Measurements from ENCODE around the gene ZNF746. TPM values are rescaled to one million over a fixed set of nuclear protein-coding genes. Genes with fewer than 3 reads are reported as not detected.

Gene ZNF746
- total RNA-seq, 4 donors from 2014 or later = 12.4 to 17.4 (median 15.7) TPM

- Histone ChIP-seq H3K27ac (no peak overlapping the region), H3K4me1 (peaks cover 0 to 4% of the 10 kb centered on the region in 2 donors), H3K9me3 (no peaks in the 10 kb centered on the region), H3K36me3 (peaks cover 0 to 9% of the 10 kb centered on the region in 2 donors), H3K27me3 (peaks cover 0 to 9% (median 0%) of the 10 kb centered on the region in 3 donors), H3K4me3 (no peak overlapping the region)
- intact Hi-C loops (cut with DNase I; ENCODE audit: low total_unique reads) (no loop called here), in situ Hi-C loops (cut with MboI; ENCODE audit: low sequenced_read_pairs in 4 of 4) (no loop called here)
- TF ChIP-seq CTCF (IDR thresholded peaks at IDR 0.05 in 4 of 5, conservative IDR thresholded peaks at IDR 0.05 in 1 of 5) = no peak
- no peak for TF ChIP-seq POLR2A (IDR thresholded peaks at IDR 0.05)
- no peak for DNase-seq
- no peak for ATAC-seq
These were observed 70.4 kb downstream of the ZNF746 start for GRCh38 chr7:149427096-149427680.

- Histone ChIP-seq H3K4me3 (peak overlapping the region in 1 of 4 donors; percentile 49), H3K27ac (no peak overlapping the region)
- ATAC-seq = no peak
These were observed 74.0 kb downstream of the ZNF746 start for GRCh38 chr7:149423449-149424110.

GRCh38 chr7:149422914-149423301, 74.7 kb downstream of the ZNF746 start:
- no peaks in the 10 kb centered on the region for H3K9me3 ChIP-seq
- no peaks in the 10 kb centered on the region for H3K36me3 ChIP-seq
- no peak overlapping the region for H3K27ac ChIP-seq
- peak overlapping the region; percentile 39 to 67 (median 50) for H3K4me3 ChIP-seq
- ATAC-seq (no peak), DNase-seq (no peak)
- peaks cover 0 to 9% (median 0%) of the 10 kb centered on the region in 3 donors for H3K27me3 ChIP-seq
- in situ Hi-C loops (cut with MboI; ENCODE audit: low sequenced_read_pairs in 4 of 4) = no loop called here
- H3K4me1 ChIP-seq = peaks cover 0 to 8% of the 10 kb centered on the region in 2 donors
- TF ChIP-seq CTCF (IDR thresholded peaks at IDR 0.05 in 4 of 5, conservative IDR thresholded peaks at IDR 0.05 in 1 of 5) (no peak), POLR2A (IDR thresholded peaks at IDR 0.05) (no peak)
- intact Hi-C loops (cut with DNase I; ENCODE audit: low total_unique reads) = loop anchor here (2.0 to 5.0 kb wide), 3 partner anchors 39 to 161 kb away; partner anchors contain the start of genes ZNF746, ZNF777 and ZNF783

More at GRCh38 chr7:149423449-149424110, 74.0 kb downstream of the ZNF746 start:
- no peak for DNase-seq
- no peak for TF ChIP-seq CTCF (IDR thresholded peaks at IDR 0.05 in 4 of 5, conservative IDR thresholded peaks at IDR 0.05 in 1 of 5)
- TF ChIP-seq POLR2A (IDR thresholded peaks at IDR 0.05) = no peak
- H3K36me3 ChIP-seq = no peaks in the 10 kb centered on the region
- peaks cover 0 to 8% of the 10 kb centered on the region in 2 donors for H3K4me1 ChIP-seq
- H3K27me3 ChIP-seq = peaks cover 0 to 9% (median 0%) of the 10 kb centered on the region in 3 donors
- intact Hi-C loops (cut with DNase I; ENCODE audit: low total_unique reads) = loop anchor here (2.0 to 5.0 kb wide), 3 partner anchors 39 to 161 kb away; partner anchors contain the start of genes ZNF746, ZNF777 and ZNF783
- no peaks in the 10 kb centered on the region for H3K9me3 ChIP-seq
- in situ Hi-C loops (cut with MboI; ENCODE audit: low sequenced_read_pairs in 4 of 4) = no loop called here

Other genes with a start within 250 kb of the ZNF746 start
- 1 to 10 TPM; 3.4 to 7.1 (median 5.5) TPM for gene ZNF783, start 235.6 kb downstream of the ZNF746 start, total RNA-seq
- gene ZNF777, start 36.7 kb downstream of the ZNF746 start, total RNA-seq = 10 to 100 TPM in 3 of 4 donors, 1 to 10 TPM in 1; 7.6 to 17.6 (median 15.1) TPM

All from gastrocnemius medialis (tissue), 4 donors.